Measurements from ENCODE around the gene GNS.
"Not testable (repeated sequence)": the region's sequence is repeated elsewhere in the genome, so short reads cannot be mapped to it uniquely, and the experiment has no call there.

Gene GNS

DNA sequence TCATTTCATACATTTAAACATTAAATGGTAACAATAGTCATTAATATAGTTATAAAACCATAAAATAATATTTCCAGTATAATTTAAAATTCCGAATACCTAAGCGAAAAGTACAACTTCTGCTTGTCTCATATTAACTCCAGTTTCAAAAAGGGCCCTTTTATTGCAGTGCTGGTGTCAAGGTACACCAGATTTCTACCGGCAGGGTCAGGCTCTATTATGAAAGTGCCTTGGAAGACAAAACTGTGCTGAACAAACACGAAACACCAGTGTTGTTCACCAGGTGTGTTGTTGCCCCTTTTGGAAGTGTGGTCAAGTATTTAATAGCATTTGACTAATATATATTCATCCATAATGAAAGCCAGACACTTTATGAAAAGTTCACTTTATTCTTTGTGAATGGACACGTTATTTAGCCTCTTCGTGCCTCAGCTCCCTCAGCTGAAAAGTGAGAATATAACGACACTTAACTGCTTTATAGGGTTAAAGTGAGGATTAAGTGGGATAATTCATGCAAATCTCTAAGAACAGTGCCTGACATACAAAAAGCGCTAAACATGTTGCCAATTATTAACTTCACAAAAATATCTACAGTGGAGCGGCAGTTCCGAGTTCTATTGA is 20.3 kb upstream of the GNS start:
- DNase-seq, result no peak

GRCh38 chr12:64775147-64775736 is 16.0 kb upstream of the GNS start:
- not testable (repeated sequence) for DNase-seq

DNA sequence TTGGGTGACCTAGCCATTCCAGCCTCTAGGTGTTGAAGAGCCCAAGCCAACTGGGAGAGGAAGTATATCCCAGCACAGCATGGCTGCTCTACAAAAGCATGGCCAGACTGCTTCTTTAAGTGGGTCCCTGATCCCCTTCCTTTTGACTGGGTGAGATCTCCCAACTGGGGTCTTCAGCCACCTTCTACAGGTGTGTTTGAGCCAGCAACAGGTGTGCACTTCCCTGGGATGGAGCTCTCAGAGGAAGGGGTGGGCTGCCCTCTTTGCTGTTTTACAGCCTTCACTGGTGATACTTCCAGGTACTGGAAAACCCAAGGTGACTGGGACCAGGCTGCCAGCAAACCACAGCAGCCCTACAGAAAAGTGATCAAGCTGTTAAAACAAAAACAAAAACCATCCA is 14.2 kb upstream of the GNS start:
- DNase-seq, result no peak

- DNase-seq, result no peak
These were observed 8.3 kb upstream of the GNS start for GRCh38 chr12:64767495-64767894.

DNA sequence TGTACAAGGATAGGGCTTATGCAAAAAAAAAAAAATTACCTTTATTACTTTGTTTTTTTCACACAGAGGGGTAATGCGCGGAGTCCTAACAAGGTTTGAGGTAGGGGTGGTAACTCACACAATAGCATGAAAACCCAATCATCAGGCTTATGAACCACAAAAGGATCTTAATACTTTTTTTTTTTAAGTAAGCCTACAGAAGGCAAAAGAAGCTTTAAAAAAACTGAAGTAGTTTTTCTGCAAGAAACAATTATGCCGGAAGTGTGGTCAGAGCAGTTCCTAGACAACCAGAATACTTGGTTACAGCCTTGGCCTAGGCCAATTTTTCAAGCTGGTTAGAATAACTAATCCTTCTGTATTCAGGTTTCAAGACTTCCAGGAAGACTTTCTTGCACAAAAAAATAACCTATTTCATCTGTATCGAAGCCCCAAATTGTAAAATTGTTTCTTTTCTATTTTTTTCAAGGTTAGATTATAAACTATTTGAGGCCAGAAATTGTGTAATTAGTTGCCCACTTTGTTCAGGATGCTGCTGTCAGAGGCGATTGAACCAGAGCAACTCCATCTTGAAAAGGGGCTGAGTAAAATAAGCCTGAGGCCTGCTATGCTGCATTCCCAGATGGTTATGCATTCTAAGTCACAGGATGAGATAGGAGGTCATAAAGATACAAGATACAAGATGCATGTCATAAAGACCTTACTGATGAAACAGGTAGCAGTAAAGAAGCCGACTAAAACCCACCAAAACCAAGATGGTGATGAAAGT is 1.8 kb upstream of the GNS start:
- DNase-seq, result no peak

DNA sequence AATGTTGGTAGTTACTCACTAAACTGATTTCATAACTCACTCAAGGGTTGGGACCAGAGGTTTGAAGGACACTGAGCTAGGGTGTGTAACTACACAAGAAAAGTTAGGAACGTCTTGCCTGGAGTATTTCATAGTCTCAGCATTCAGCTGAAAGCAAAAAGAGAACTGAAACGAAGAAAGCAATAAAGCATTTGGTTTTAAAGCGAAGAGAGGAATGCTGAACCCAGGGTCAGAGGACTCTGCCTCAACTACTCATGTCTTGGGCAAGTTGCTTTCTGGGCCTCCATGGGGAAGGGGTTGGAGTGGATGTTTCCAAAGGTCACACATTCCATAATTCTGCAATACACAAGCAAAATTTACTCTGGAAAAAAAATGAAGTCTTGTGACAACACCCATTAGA is 1.4 kb downstream of the GNS start:
- no peak for DNase-seq

- no peak for DNase-seq
These were observed 2.8 kb downstream of the GNS start for GRCh38 chr12:64756376-64756775.

- DNase-seq, result no peak
These were observed 5.8 kb downstream of the GNS start for GRCh38 chr12:64753427-64753826.

- no peak for DNase-seq
These were observed 6.4 kb downstream of the GNS start for GRCh38 chr12:64752833-64753238.

DNA sequence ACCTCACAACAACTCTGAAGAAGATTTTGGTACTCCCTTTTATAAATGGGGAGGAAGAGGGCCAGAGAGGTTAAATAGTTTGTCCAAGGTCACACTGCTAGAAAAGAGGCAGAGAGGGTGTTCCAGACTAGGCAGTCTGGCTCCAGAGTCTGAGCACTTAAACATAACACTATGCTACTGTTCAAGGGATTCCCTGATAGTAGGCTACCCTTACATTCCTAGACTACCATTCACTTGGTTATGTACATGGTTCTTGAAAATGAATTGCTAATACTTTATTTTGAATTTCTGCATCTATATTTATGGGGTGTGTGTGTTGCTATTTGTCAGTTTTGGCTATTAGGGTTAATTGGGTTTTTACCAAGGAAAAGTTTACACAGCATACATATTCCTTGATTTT is 7.2 kb downstream of the GNS start:
- no peak for DNase-seq

DNA sequence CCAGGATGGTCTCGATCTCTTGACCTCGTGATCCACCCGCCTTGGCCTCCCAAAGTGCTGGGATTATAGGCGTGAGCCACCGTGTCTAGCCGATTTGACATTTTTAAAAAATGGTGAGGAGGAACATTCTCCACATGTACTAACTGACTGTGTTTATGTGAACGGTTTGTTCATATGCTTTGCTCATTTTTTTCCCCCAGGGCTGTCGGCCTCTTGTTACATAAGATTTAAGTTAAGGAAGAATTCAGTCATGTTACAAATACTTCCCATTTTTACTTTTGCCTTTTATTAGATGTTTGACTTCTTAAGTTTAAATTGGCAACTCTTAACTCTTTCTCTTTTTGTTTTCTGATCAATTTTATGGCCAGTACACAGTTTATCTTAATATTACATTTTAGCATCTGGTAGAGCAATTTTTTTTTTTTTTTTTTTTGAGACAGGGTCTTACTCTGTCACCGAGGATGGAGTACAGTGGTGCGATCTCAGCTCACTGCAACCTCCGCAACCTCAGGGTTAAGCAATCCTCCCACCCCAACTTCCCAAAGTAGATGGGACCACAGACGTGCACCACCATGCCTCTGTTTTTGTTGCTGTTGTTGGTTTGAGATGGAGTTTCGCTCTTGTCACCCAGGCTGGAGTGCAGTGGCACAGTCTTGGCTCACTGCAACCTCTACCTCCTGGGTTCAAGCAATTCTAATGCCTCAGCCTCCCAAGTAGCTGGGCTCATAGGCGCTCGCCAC is 9.6 kb downstream of the GNS start:
- no peak for DNase-seq

DNA sequence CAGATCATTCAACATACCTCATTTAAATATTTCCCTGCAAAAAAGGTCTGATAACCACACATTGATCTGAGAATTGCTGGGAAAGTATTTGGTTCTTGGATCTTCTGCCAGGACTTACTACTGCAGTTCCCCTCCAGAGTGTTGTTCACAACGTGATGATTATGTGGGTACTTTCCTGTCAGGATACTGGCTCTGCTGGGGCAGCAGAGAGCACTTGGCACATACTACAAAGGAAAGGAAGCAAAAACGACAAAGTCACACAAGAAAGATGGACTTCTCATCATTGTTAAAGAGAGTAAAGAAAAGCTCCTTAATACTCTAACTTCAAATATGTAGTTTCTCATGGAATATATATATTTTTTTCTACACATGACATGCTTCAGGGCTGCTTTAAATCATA is 11.5 kb downstream of the GNS start:
- DNase-seq, result no peak

DNA sequence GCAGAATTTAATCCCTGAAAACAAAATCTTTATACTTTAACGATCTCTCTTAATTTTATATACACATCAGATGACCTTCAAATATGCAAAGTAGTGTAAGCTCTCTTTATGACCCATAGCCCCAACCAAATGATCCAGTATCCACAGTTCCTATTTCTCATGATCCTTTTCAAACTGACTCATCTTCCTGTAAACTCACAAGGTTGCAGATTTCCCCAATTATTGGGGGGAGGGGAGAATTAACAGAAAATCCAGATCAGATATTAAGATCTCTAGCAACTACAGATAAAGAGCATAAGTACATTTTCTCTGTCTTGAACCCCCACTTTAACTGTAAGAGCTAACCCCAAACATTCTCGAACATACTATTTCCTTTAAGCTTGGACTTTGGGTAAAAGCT is 12.5 kb downstream of the GNS start:
- no peak for DNase-seq

DNA sequence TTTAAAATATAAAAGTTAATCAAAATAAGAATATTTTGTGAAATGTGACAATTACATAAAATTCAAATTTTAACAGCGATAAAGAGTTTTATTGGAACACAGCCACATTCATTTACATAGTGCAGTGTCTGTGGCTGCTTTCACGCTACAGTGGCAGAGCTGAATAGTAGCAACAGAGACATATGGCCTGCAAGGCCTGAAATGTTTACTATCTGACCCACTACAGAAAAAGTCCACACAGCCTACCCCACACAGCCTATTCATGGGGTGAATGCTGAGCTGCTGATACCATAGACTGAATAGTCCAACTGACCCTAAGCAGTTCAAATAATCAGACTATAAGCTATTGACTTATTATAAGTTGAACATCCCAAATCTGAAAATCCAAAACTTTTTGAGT is 13.2 kb downstream of the GNS start:
- DNase-seq, result no peak

DNA sequence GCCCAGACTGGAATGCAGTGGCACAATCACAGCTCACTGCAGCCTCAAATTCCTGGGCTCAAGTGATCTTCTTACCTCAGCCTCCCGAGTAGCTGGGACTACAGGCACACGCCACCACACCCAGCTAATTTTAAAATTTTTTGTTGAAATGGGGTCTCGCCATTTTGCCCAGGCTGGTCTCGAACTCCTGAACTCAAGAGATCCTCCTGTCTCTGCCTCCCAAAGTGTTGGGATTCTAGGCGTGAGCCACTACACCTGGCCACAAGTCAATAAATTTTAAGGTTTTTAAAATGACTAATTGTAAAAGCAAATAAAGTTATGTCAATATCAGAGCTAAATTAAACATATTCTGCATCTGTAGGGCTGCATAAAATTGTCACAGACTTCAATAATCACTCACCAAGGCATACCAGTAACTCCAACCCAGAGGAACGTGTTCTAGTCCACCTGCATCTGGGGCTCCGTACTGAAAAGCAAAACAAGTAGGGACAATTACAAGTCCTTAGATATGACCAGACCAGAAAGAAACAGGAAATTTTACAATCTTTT is 13.9 kb downstream of the GNS start:
- no peak for DNase-seq

GRCh38 chr12:64744422-64745258 is 14.6 kb downstream of the GNS start:
- DNase-seq, result no peak

GRCh38 chr12:64743206-64743605 is 16.0 kb downstream of the GNS start:
- no peak for DNase-seq

DNA sequence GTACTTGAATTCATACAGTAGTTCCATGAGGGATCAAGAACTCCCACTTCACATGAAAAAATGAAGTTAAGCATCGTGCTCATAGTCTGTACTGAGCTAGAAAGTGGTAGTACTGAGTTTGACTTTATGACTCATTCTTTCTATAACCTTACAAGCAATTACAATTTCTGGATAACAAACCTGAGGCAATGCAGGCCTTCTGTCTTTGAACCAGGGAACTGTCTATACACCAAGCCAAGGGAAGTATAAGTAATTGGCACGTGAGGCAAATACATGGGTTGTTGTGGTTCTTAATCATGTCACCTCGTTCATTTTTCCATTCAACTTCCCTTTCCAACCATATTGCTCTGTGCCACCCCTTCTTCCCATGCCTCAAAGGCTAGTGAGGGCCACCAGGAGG is 16.8 kb downstream of the GNS start:
- no peak for DNase-seq

- DNase-seq, result no peak
These were observed 18.6 kb downstream of the GNS start for GRCh38 chr12:64740646-64741045.

- no peak for DNase-seq
These were observed 19.4 kb downstream of the GNS start for GRCh38 chr12:64739778-64740177.

- DNase-seq, result no peak
These were observed 21.7 kb downstream of the GNS start for GRCh38 chr12:64737539-64737938.

- no peak for DNase-seq
These were observed 22.4 kb downstream of the GNS start for GRCh38 chr12:64736771-64737170.

- DNase-seq, result no peak
These were observed 23.8 kb downstream of the GNS start for GRCh38 chr12:64735442-64735841.
